Measurements from ENCODE around the gene MCAT. TPM values are rescaled to one million over a fixed set of nuclear protein-coding genes. Genes with fewer than 3 reads are reported as not detected.

The MCAT gene
- total RNA-seq, 2 donors from 2014 or later, result 17.1 to 19.9 TPM

- no peak for DNase-seq
- Histone ChIP-seq H3K36me3 (ENCODE audit: control insufficient read depth, insufficient read depth, low read length) (peaks cover 47% of the 10 kb centered on the region), H3K4me3 (ENCODE audit: low read length) (no peak overlapping the region), H3K27me3 (ENCODE audit: control insufficient read depth, insufficient read depth, low read length, poor library complexity, severe bottlenecking) (no peaks in the 10 kb centered on the region), H3K9me3 (ENCODE audit: control insufficient read depth, low read length) (no peaks in the 10 kb centered on the region), H3K27ac (ENCODE audit: low read depth, low read length) (no peak overlapping the region), H3K4me1 (ENCODE audit: control insufficient read depth, insufficient read depth, low read length) (no peaks in the 10 kb centered on the region), H3K9ac (ENCODE audit: extremely low read depth, low read length, poor library complexity, severe bottlenecking) (no peak overlapping the region)
- Mint-ChIP-seq H3K36me3 (ENCODE audit: low read depth) (peaks cover 62% of the 10 kb centered on the region), H3K4me3 (no peak overlapping the region), H3K27me3 (ENCODE audit: insufficient read depth) (no peaks in the 10 kb centered on the region), H3K4me1 (no peaks in the 10 kb centered on the region), H3K27ac (no peak overlapping the region), H3K9me3 (no peaks in the 10 kb centered on the region)
- no peak for TF ChIP-seq CTCF (conservative IDR thresholded peaks at IDR 0.05)
- 91 to 97% methylated on average over 9 to 15 of the region's 15 CpGs for WGBS, 2 experiments (ENCODE audit: insufficient coverage in 1 of 2, insufficient read length in 1 of 2)
Measured at GRCh38 chr22:43176090-43176489, 32.9 kb upstream of the MCAT start.

- 92 to 95% methylated on average over 4 to 9 of the region's 9 CpGs for WGBS, 2 experiments (ENCODE audit: insufficient coverage in 1 of 2, insufficient read length in 1 of 2)
- peaks cover 48% of the 10 kb centered on the region for H3K36me3 ChIP-seq (ENCODE audit: control insufficient read depth, insufficient read depth, low read length)
- H3K9me3 Mint-ChIP-seq, result no peaks in the 10 kb centered on the region
- H3K27ac Mint-ChIP-seq, result no peak overlapping the region
- H3K9ac ChIP-seq (ENCODE audit: extremely low read depth, low read length, poor library complexity, severe bottlenecking), result no peak overlapping the region
- no peak overlapping the region for H3K4me3 Mint-ChIP-seq
- no peaks in the 10 kb centered on the region for H3K4me1 ChIP-seq (ENCODE audit: control insufficient read depth, insufficient read depth, low read length)
- H3K4me1 Mint-ChIP-seq, result no peaks in the 10 kb centered on the region
- H3K27me3 ChIP-seq (ENCODE audit: control insufficient read depth, insufficient read depth, low read length, poor library complexity, severe bottlenecking), result no peaks in the 10 kb centered on the region
- no peak overlapping the region for H3K27ac ChIP-seq (ENCODE audit: low read depth, low read length)
- H3K4me3 ChIP-seq (ENCODE audit: low read length), result no peak overlapping the region
- TF ChIP-seq CTCF (conservative IDR thresholded peaks at IDR 0.05), result no peak
- H3K9me3 ChIP-seq (ENCODE audit: control insufficient read depth, low read length), result no peaks in the 10 kb centered on the region
- no peak for DNase-seq
- H3K27me3 Mint-ChIP-seq (ENCODE audit: insufficient read depth), result no peaks in the 10 kb centered on the region
- H3K36me3 Mint-ChIP-seq (ENCODE audit: low read depth), result peaks cover 60% of the 10 kb centered on the region
Measured at GRCh38 chr22:43174941-43175531, 31.8 kb upstream of the MCAT start.

DNA sequence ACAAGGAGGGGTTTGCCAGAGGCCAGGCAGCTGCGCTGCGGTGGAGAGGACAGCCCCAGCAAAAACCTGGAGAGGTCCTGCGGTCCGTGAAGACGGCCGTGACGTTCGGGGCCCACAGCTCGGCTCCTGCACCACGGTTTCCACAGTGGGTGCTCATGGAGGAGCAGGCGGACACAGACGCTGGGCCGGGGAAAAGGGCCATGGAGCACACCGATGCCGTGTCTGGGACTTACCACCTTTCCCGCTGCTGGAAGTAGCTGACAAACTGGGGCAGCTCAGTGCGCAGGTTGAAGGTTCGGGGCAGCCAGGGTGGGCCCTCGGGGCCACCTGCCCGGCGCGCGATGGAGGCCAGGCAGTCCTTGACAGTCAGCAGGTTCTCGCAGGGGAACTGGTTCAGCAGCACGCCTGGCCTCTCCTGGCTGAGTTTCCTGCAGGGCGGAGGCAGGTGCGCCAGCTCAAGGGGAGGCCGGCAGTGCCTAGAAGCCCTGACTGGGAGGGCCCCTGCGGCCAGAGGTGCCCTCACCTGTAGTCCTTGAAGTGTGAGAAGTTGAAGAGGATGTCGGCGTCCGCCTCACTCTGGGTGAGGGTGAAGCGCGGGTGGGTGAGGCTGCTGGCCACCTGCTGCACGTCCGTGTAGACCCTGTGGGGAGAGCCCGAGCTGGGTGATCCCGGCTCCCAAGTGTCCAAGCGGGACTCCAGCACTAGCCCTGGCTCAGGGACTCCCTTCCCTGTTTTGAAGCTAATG lies 30.9 kb upstream of the MCAT start:
- no peaks in the 10 kb centered on the region for H3K4me1 Mint-ChIP-seq
- H3K4me3 Mint-ChIP-seq, result no peak overlapping the region
- H3K9ac ChIP-seq (ENCODE audit: extremely low read depth, low read length, poor library complexity, severe bottlenecking), result no peak overlapping the region
- H3K27ac Mint-ChIP-seq, result no peak overlapping the region
- no peaks in the 10 kb centered on the region for H3K9me3 ChIP-seq (ENCODE audit: control insufficient read depth, low read length)
- H3K27me3 ChIP-seq (ENCODE audit: control insufficient read depth, insufficient read depth, low read length, poor library complexity, severe bottlenecking), result no peaks in the 10 kb centered on the region
- no peaks in the 10 kb centered on the region for H3K9me3 Mint-ChIP-seq
- no peaks in the 10 kb centered on the region for H3K27me3 Mint-ChIP-seq (ENCODE audit: insufficient read depth)
- 96 to 97% methylated on average over 17 to 39 of the region's 39 CpGs for WGBS, 2 experiments (ENCODE audit: insufficient coverage in 1 of 2, insufficient read length in 1 of 2)
- H3K27ac ChIP-seq (ENCODE audit: low read depth, low read length), result no peak overlapping the region
- TF ChIP-seq CTCF (conservative IDR thresholded peaks at IDR 0.05), result no peak
- H3K4me1 ChIP-seq (ENCODE audit: control insufficient read depth, insufficient read depth, low read length), result no peaks in the 10 kb centered on the region
- peaks cover 59% of the 10 kb centered on the region for H3K36me3 Mint-ChIP-seq (ENCODE audit: low read depth)
- no peak for DNase-seq
- H3K36me3 ChIP-seq (ENCODE audit: control insufficient read depth, insufficient read depth, low read length), result peaks cover 42% of the 10 kb centered on the region
- H3K4me3 ChIP-seq (ENCODE audit: low read length), result no peak overlapping the region
